ENCODE results near the gene MBOAT7.

- TF ChIP-seq CTCF (IDR thresholded peaks at IDR 0.05) (no peak), POLR2A (IDR thresholded peaks at IDR 0.05) (no peak)
Observed at GRCh38 chr19:54211235-54211634, 21.9 kb upstream of the MBOAT7 start.
